ENCODE data around the gene ACTR3C. TPM values are rescaled to one million over a fixed set of nuclear protein-coding genes. Genes with fewer than 3 reads are reported as not detected.

Gene ACTR3C
- total RNA-seq, 1 experiment from 2014 or later: 4.5 TPM

GRCh38 chr7:150361402-150361801 is 38.1 kb upstream of the ACTR3C start:
- Histone ChIP-seq H3K36me3 (ENCODE audit: insufficient read depth, low read length, poor library complexity, severe bottlenecking) (no peaks in the 10 kb centered on the region), H3K9me3 (ENCODE audit: low read depth, low read length, poor library complexity, severe bottlenecking) (no peaks in the 10 kb centered on the region), H3K27ac (ENCODE audit: low read depth, low read length, poor library complexity, severe bottlenecking) (no peak overlapping the region), H3K4me1 (ENCODE audit: insufficient read depth, low read length, poor library complexity, severe bottlenecking) (peaks cover 41% of the 10 kb centered on the region), H3K27me3 (replicated peaks; ENCODE audit: insufficient read depth, low read depth, low read length, poor library complexity) (no peaks in the 10 kb centered on the region), H3K4me3 (ENCODE audit: low read depth, low read length, poor library complexity, severe bottlenecking) (no peak overlapping the region)
- CTCF ChIA-PET: interaction anchor here (0.7 kb wide), 1 partner anchor 15 kb away, joined by 3 read pairs; no protein-coding TSS in a partner anchor
- intact Hi-C loops (cut with micrococcal nuclease; ENCODE audit: unreplicated experiment): no loop called here
- no TSS peak for BruUV-seq (replicated peaks)
- POLR2A ChIA-PET (ENCODE audit: low non-redundant PET): no interaction called here
- TF ChIP-seq EZH2 (IDR thresholded peaks at IDR 0.05; ENCODE audit: borderline replicate concordance, low read depth, low read length, poor library complexity, severe bottlenecking) (no peak), CTCF (conservative IDR thresholded peaks at IDR 0.05; ENCODE audit: low read depth, low read length) (no peak)
- DNase-seq (ENCODE audit: low spot score): no peak

GRCh38 chr7:150360363-150361058 is 37.2 kb upstream of the ACTR3C start:
- Histone ChIP-seq H3K27me3 (replicated peaks; ENCODE audit: insufficient read depth, low read depth, low read length, poor library complexity) (no peaks in the 10 kb centered on the region), H3K4me1 (ENCODE audit: insufficient read depth, low read length, poor library complexity, severe bottlenecking) (peaks cover 41% of the 10 kb centered on the region), H3K27ac (ENCODE audit: low read depth, low read length, poor library complexity, severe bottlenecking) (no peak overlapping the region), H3K4me3 (ENCODE audit: low read depth, low read length, poor library complexity, severe bottlenecking) (no peak overlapping the region), H3K36me3 (ENCODE audit: insufficient read depth, low read length, poor library complexity, severe bottlenecking) (no peaks in the 10 kb centered on the region), H3K9me3 (ENCODE audit: low read depth, low read length, poor library complexity, severe bottlenecking) (no peaks in the 10 kb centered on the region)
- TF ChIP-seq EZH2 (IDR thresholded peaks at IDR 0.05; ENCODE audit: borderline replicate concordance, low read depth, low read length, poor library complexity, severe bottlenecking): no peak
- TF ChIP-seq CTCF (conservative IDR thresholded peaks at IDR 0.05; ENCODE audit: low read depth, low read length): no peak
- POLR2A ChIA-PET (ENCODE audit: low non-redundant PET): no interaction called here
- DNase-seq (ENCODE audit: low spot score): no peak
- intact Hi-C loops (cut with micrococcal nuclease; ENCODE audit: unreplicated experiment): loop anchor here (1.0 kb wide), 1 partner anchor 32 kb away; no protein-coding TSS in a partner anchor
- BruUV-seq (replicated peaks): no TSS peak
- CTCF ChIA-PET: no interaction called here

GRCh38 chr7:150359622-150360362 is 36.4 kb upstream of the ACTR3C start:
- DNase-seq (ENCODE audit: low spot score): no peak
- CTCF ChIA-PET: no interaction called here
- Histone ChIP-seq H3K4me1 (ENCODE audit: insufficient read depth, low read length, poor library complexity, severe bottlenecking) (peaks cover 41% of the 10 kb centered on the region), H3K9me3 (ENCODE audit: low read depth, low read length, poor library complexity, severe bottlenecking) (no peaks in the 10 kb centered on the region), H3K4me3 (ENCODE audit: low read depth, low read length, poor library complexity, severe bottlenecking) (no peak overlapping the region), H3K36me3 (ENCODE audit: insufficient read depth, low read length, poor library complexity, severe bottlenecking) (no peaks in the 10 kb centered on the region), H3K27me3 (replicated peaks; ENCODE audit: insufficient read depth, low read depth, low read length, poor library complexity) (no peaks in the 10 kb centered on the region), H3K27ac (ENCODE audit: low read depth, low read length, poor library complexity, severe bottlenecking) (no peak overlapping the region)
- POLR2A ChIA-PET (ENCODE audit: low non-redundant PET): no interaction called here
- BruUV-seq (replicated peaks): no TSS peak
- intact Hi-C loops (cut with micrococcal nuclease; ENCODE audit: unreplicated experiment): loop anchor here (1.0 to 5.0 kb wide), 2 partner anchors 31 to 63 kb away; no protein-coding TSS in a partner anchor
- TF ChIP-seq CTCF (conservative IDR thresholded peaks at IDR 0.05; ENCODE audit: low read depth, low read length): no peak
- no peak for TF ChIP-seq EZH2 (IDR thresholded peaks at IDR 0.05; ENCODE audit: borderline replicate concordance, low read depth, low read length, poor library complexity, severe bottlenecking)
